Esophagus muscularis mucosa (tissue), 4 donors: Measurements from ENCODE around the gene IMP3. TPM values are rescaled to one million over a fixed set of nuclear protein-coding genes. Genes with fewer than 3 reads are reported as not detected.
"Not testable (repeated sequence)": the region's sequence is repeated elsewhere in the genome, so short reads cannot be mapped to it uniquely, and the experiment has no call there.

Source experiments
- DNase-seq: peaks from one replicate; pipeline ENCODE4 v3.0.0-alpha.2; 2017; ENCODE audit errors: extremely low spot score
- H3K27ac ChIP-seq, 4 donors: fragments of 200-600 bp; sonication (generic); replicated peaks in 1 of 4; 1 replicate in 3 of 4; 2 replicates in 1 of 4; pipeline ENCODE4 v1.5.1; 2016 to 2019; ENCODE audit warnings: mild to moderate bottlenecking in 1 of 4
- H3K27me3 ChIP-seq, 4 donors: fragments of 200-600 bp; sonication (generic); one replicate each; pipeline versions ENCODE4 v1.5.1 to v1.6.0; 2016 to 2019
- H3K36me3 ChIP-seq, 4 donors: fragments of 200-600 bp; sonication (generic); one replicate each; pipeline ENCODE4 v1.5.1; 2016 to 2019
- H3K4me1 ChIP-seq, 4 donors: fragments of 200-600 bp; sonication (generic); one replicate each; pipeline ENCODE4 v1.5.1; 2016 to 2019
- H3K4me3 ChIP-seq, 4 donors: fragments of 200-600 bp; sonication (generic); 1 replicate in 2 of 4; 2 replicates in 2 of 4; pipeline ENCODE4 v1.5.1; 2016 to 2019; ENCODE audit warnings: mild to moderate bottlenecking in 4 of 4, moderate library complexity in 1 of 4
- H3K9me3 ChIP-seq, 4 donors: fragments of 200-600 bp; sonication (generic); 1 replicate in 3 of 4; 2 replicates in 1 of 4; pipeline ENCODE4 v1.5.1; 2016 to 2019
- EP300 ChIP-seq: sonication (generic); formaldehyde crosslinking; IDR thresholded peaks from one replicate; pipeline ENCODE4 v1.6.1; 2017; ENCODE audit warnings: antibody characterized with exemption
- POLR2A ChIP-seq: fragments of 450-650 bp; IDR thresholded peaks from one replicate; pipeline ENCODE4 v1.6.1; 2017; ENCODE audit warnings: antibody characterized with exemption, moderate library complexity, mild to moderate bottlenecking, low read depth
- POLR2AphosphoS5 ChIP-seq, 2 donors: sonication (generic); formaldehyde crosslinking; IDR thresholded peaks; one replicate each; pipeline ENCODE4 v1.6.1; 2017; ENCODE audit warnings: antibody characterized with exemption in 2 of 2
- WGBS: methylation state at CpG from one replicate; pipeline ENCODE4 v1.1.5; 2018; 5-methylcytosine and 5-hydroxymethylcytosine counted together
- intact Hi-C: fragments of 100-400 bp; cut with DNase I; formaldehyde crosslinking; loops from one replicate; pipeline ENCODE4 v1.15.1; 2023
- total RNA-seq, 4 donors: library from RNA; depleted of rRNA; stranded (reverse); fragments of >200 nt; gene quantifications; one replicate each; pipeline versions ENCODE4 v1.1.0 to v1.2.1, GENCODE V29; 2016
- TF ChIP-seq, protein P1 (sequence below), 3 experiments: fragments of 200-600 bp in 2 of 3; fragments of 450-650 bp in 1 of 3; sonication (generic) in 2 of 3; IDR thresholded peaks; one replicate each; pipeline ENCODE4 v1.5.1; 2017 to 2019; ENCODE audit warnings: antibody characterized with exemption in 3 of 3, mild to moderate bottlenecking in 2 of 3, moderate library complexity in 1 of 3

Gene IMP3
- total RNA-seq, 4 donors from 2014 or later = 49.0 to 83.5 (median 62.1) TPM

GRCh38 chr15:75686212-75686642, 46.2 kb upstream of the IMP3 start:
- not testable (repeated sequence) for H3K27me3 ChIP-seq, H3K4me3 ChIP-seq, DNase-seq, H3K9me3 ChIP-seq
- TF ChIP-seq POLR2AphosphoS5 (IDR thresholded peaks at IDR 0.05) = peak in 1 of 2 donors; percentile 39
- TF ChIP-seq, protein P1, sequence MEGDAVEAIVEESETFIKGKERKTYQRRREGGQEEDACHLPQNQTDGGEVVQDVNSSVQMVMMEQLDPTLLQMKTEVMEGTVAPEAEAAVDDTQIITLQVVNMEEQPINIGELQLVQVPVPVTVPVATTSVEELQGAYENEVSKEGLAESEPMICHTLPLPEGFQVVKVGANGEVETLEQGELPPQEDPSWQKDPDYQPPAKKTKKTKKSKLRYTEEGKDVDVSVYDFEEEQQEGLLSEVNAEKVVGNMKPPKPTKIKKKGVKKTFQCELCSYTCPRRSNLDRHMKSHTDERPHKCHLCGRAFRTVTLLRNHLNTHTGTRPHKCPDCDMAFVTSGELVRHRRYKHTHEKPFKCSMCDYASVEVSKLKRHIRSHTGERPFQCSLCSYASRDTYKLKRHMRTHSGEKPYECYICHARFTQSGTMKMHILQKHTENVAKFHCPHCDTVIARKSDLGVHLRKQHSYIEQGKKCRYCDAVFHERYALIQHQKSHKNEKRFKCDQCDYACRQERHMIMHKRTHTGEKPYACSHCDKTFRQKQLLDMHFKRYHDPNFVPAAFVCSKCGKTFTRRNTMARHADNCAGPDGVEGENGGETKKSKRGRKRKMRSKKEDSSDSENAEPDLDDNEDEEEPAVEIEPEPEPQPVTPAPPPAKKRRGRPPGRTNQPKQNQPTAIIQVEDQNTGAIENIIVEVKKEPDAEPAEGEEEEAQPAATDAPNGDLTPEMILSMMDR (IDR thresholded peaks at IDR 0.05) = peak; percentile 84 to 90 (median 88)
- H3K36me3 ChIP-seq = peaks cover 47 to 95% (median 70%) of the 10 kb centered on the region in 4 donors
- intact Hi-C loops = loop anchor here (5.0 to 10.0 kb wide), 2 partner anchors 111 to 116 kb away; partner anchors contain the start of gene PTPN9
- H3K4me1 ChIP-seq = peaks cover 7 to 57% (median 36%) of the 10 kb centered on the region in 4 donors
- WGBS = 2% methylated on average over 6 of the region's 14 CpGs
- peak overlapping the region; percentile 59 to 70 (median 61) for H3K27ac ChIP-seq

GRCh38 chr15:75685195-75685594, 45.2 kb upstream of the IMP3 start:
- Histone ChIP-seq H3K27me3 (no peaks in the 10 kb centered on the region), H3K36me3 (peaks cover 50 to 95% (median 72%) of the 10 kb centered on the region in 4 donors), H3K9me3 (no peaks in the 10 kb centered on the region), H3K4me1 (peaks cover 7 to 53% (median 36%) of the 10 kb centered on the region in 4 donors), H3K27ac (peak overlapping the region in 1 of 4 donors; percentile 70), H3K4me3 (no peak overlapping the region)
- DNase-seq = no peak
- WGBS = 80% methylated on average over 7 of the region's 12 CpGs
- intact Hi-C loops = loop anchor here (2.0 to 10.0 kb wide), 3 partner anchors 48 to 117 kb away; partner anchors contain the start of gene PTPN9
- no peak for TF ChIP-seq POLR2AphosphoS5 (IDR thresholded peaks at IDR 0.05)
- TF ChIP-seq EP300 = no peak
- no peak for TF ChIP-seq POLR2A
- TF ChIP-seq, protein P1 (IDR thresholded peaks at IDR 0.05) = no peak

DNA sequence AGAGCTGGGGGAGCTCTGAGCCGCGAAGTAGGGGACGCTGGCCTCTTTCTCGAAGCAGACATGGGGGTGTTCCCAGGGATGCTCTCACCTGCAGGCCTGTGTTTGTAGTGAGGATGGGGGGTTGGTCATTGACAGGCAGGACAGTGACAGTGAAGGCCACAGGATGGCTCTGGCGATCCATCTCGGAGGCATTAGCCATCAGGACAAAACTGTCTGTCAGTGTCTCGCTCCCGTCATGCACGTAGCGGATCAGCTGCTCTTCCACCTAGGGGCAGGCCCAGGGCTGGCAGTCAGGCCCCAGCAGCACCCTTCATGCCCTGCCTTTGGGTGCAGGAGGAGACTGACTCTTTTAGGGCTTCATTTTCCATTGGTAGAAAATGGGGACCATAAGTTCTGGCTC, 44.6 kb upstream of the IMP3 start:
- no peak for DNase-seq
- no peaks in the 10 kb centered on the region for H3K27me3 ChIP-seq
- intact Hi-C loops = loop anchor here (2.0 to 10.0 kb wide), 4 partner anchors 47 to 118 kb away; partner anchors contain the start of gene PTPN9
- WGBS = 86% methylated on average over 10 of the region's 10 CpGs
- TF ChIP-seq POLR2A = no peak
- TF ChIP-seq, protein P1 (IDR thresholded peaks at IDR 0.05) = no peak
- no peak for TF ChIP-seq POLR2AphosphoS5 (IDR thresholded peaks at IDR 0.05)
- no peak for TF ChIP-seq EP300
- peaks cover 51 to 95% (median 72%) of the 10 kb centered on the region in 4 donors for H3K36me3 ChIP-seq
- peaks cover 7 to 50% (median 36%) of the 10 kb centered on the region in 4 donors for H3K4me1 ChIP-seq
- no peak overlapping the region for H3K4me3 ChIP-seq
- H3K9me3 ChIP-seq = no peaks in the 10 kb centered on the region
- peak overlapping the region in 2 of 4 donors; percentile 38 to 70 for H3K27ac ChIP-seq

DNA sequence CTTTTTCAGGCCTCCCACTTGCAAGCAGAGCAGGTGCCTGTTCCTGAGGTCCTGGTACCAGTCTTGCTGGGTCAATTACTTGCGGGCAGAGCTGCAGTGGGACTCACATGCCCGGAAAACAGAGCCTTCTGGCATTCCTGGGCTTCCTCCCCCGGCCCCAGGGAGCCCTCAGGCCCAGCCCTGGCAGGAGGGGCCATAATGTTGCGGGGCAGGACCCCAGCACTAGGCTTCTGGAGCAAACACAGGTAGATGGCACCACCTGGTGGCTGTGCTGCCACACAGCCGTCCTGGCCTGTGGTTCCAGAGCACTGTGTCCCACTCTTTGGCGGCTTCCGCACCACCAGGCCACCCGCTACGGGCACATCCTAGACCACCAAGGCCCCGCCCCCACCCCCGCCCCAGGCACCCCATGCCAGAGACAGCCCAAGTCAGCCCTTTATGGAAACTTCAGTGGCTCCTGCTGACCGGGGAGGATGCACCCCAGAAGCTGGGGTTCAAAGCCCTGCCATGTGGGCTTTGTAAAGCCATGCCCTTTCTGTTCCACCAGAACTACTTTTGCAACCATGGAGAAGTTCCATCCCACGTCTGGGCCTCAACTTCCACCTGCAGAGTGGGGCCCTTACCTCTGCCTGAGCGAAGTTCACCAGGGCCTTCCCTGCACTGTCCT, 43.8 kb upstream of the IMP3 start:
- H3K4me3 ChIP-seq, DNase-seq, H3K27me3 ChIP-seq, H3K9me3 ChIP-seq: not testable (repeated sequence)
- peaks cover 44 to 94% (median 72%) of the 10 kb centered on the region in 4 donors for H3K36me3 ChIP-seq
- intact Hi-C loops = loop anchor here (2.0 to 10.0 kb wide), 3 partner anchors 46 to 109 kb away; partner anchors contain the start of gene PTPN9
- TF ChIP-seq POLR2AphosphoS5 (IDR thresholded peaks at IDR 0.05) = peak in 1 of 2 donors; percentile 2
- TF ChIP-seq, protein P1 (IDR thresholded peaks at IDR 0.05) = peak; percentile 56 to 77 (median 63)
- peaks cover 7 to 48% (median 36%) of the 10 kb centered on the region in 4 donors for H3K4me1 ChIP-seq
- peak overlapping the region in 3 of 4 donors; percentile 38 to 70 (median 55) for H3K27ac ChIP-seq
- 39% methylated on average over 2 of the region's 14 CpGs for WGBS
